CD4-positive, CD25-positive, alpha-beta regulatory T cell (primary cell): Measurements from ENCODE around the gene EPN3. TPM values are rescaled to one million over a fixed set of nuclear protein-coding genes. Genes with fewer than 3 reads are reported as not detected.

ENCODE experiments used
- ATAC-seq, 2 donors: fragments of 150-1000 bp; cut with Tn5 transposase; one replicate each; pipeline ENCODE4 v1.10.0; 2021; ENCODE audit warnings: low read depth in 2 of 2, moderate number of reproducible peaks in 2 of 2, moderate library complexity in 1 of 2
- DNase-seq, 3 donors: peaks; one replicate each; pipeline versions ENCODE4 v3.0.0 to v3.0.0-alpha.2; 2012 to 2022; ENCODE audit warnings: mixed read lengths in 1 of 3
- H3K27ac ChIP-seq: one replicate; pipeline ENCODE4 v1.7.0; 2013; ENCODE audit warnings: mild to moderate bottlenecking, low read length; ENCODE audit not compliant: insufficient read depth, poor library complexity, severe bottlenecking
- H3K27me3 ChIP-seq: one replicate; pipeline ENCODE4 v1.7.0; 2013; ENCODE audit warnings: low read length; ENCODE audit not compliant: control insufficient read depth, insufficient read depth
- H3K36me3 ChIP-seq: one replicate; pipeline ENCODE4 v1.7.0; 2013; ENCODE audit warnings: mild to moderate bottlenecking, low read length, moderate library complexity; ENCODE audit not compliant: control insufficient read depth, insufficient read depth
- H3K4me1 ChIP-seq: 2 replicates; pipeline ENCODE4 v1.7.0; 2013; ENCODE audit warnings: mild to moderate bottlenecking, low read length; ENCODE audit not compliant: insufficient read depth, control insufficient read depth, poor library complexity, severe bottlenecking
- H3K4me3 ChIP-seq: one replicate; pipeline ENCODE4 v1.7.0; 2013; ENCODE audit warnings: low read depth, mild to moderate bottlenecking, low read length, moderate library complexity
- H3K9me3 ChIP-seq, 2 experiments: 1 replicate in 1 of 2; 2 replicates in 1 of 2; pipeline ENCODE4 v1.7.0; 2013; ENCODE audit warnings: low read length in 2 of 2, mild to moderate bottlenecking in 1 of 2, moderate library complexity in 1 of 2; ENCODE audit not compliant: control insufficient read depth in 2 of 2
- H3K27ac Mint-ChIP-seq, 3 donors: one replicate each; pipeline ENCODE4 v1.8.0; 2020 to 2022; ENCODE audit warnings: mild to moderate bottlenecking in 3 of 3, mixed read lengths in 3 of 3, moderate library complexity in 2 of 3
- H3K27me3 Mint-ChIP-seq: one replicate; pipeline ENCODE4 v1.8.0; 2022; ENCODE audit warnings: mild to moderate bottlenecking, mixed read lengths
- H3K36me3 Mint-ChIP-seq: one replicate; pipeline ENCODE4 v1.8.0; 2020; ENCODE audit warnings: mixed read lengths
- H3K4me1 Mint-ChIP-seq, 4 donors: one replicate each; pipeline ENCODE4 v1.8.0; 2020 to 2022; ENCODE audit warnings: mixed read lengths in 4 of 4, mild to moderate bottlenecking in 1 of 4
- H3K4me3 Mint-ChIP-seq, 4 donors: one replicate each; pipeline ENCODE4 v1.8.0; 2020 to 2022; ENCODE audit warnings: mild to moderate bottlenecking in 4 of 4, mixed read lengths in 4 of 4, moderate library complexity in 3 of 4
- H3K9me3 Mint-ChIP-seq, 7 donors: one replicate each; pipeline ENCODE4 v1.8.0; 2020 to 2022; ENCODE audit warnings: mixed read lengths in 7 of 7, mild to moderate bottlenecking in 3 of 7, moderate library complexity in 2 of 7
- polyA plus RNA-seq, 4 donors: library from polyadenylated mRNA; unstranded; fragments of 300-500 nt; fragmentation: Illumina TruSeq; gene quantifications; one replicate each; pipeline ENCODE4 v1.2.3, GENCODE V29; 2021
- total RNA-seq: library from RNA; stranded (reverse); gene quantifications from one replicate; pipeline ENCODE4 v1.2.3, GENCODE V29; 2022

EPN3 gene
- total and polyA plus RNA-seq, 5 donors from 2014 or later, result not detected

DNA sequence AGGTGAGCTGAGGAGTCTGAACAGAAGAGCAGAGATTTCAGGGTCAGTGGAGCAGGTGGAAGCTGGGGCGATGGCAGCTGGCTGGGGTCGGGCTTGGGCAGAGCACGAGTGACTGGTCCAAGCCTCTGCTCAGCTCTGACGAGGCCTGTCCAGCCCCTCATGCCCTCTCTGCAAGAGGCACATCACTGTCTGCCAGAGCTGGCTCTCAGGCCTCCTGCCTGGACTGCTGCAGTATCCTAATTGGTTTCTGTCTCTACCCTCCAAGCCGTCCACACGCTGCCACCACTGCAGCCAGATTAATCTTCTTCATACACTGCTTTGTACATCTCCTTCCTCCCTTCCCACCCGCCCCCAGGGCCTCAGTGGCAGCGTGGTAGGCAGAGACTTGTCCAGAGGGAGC is 53.4 kb downstream of the EPN3 start:
- Histone ChIP-seq H3K36me3 (no peaks in the 10 kb centered on the region), H3K27ac (no peak overlapping the region), H3K9me3 (no peaks in the 10 kb centered on the region), H3K27me3 (no peaks in the 10 kb centered on the region), H3K4me3 (no peak overlapping the region), H3K4me1 (no peaks in the 10 kb centered on the region)
- Mint-ChIP-seq H3K9me3 (no peaks in the 10 kb centered on the region), H3K4me3 (no peak overlapping the region), H3K27me3 (no peaks in the 10 kb centered on the region), H3K4me1 (no peaks in the 10 kb centered on the region), H3K36me3 (no peaks in the 10 kb centered on the region), H3K27ac (no peak overlapping the region)
- ATAC-seq (no peak), DNase-seq (no peak)

- ATAC-seq (no peak), DNase-seq (no peak)
- H3K36me3 Mint-ChIP-seq, result no peaks in the 10 kb centered on the region
- Histone ChIP-seq H3K9me3 (no peaks in the 10 kb centered on the region), H3K36me3 (no peaks in the 10 kb centered on the region), H3K4me3 (no peak overlapping the region), H3K27ac (no peak overlapping the region), H3K4me1 (no peaks in the 10 kb centered on the region), H3K27me3 (no peaks in the 10 kb centered on the region)
- H3K27ac Mint-ChIP-seq, result no peak overlapping the region
- no peaks in the 10 kb centered on the region for H3K9me3 Mint-ChIP-seq
- no peaks in the 10 kb centered on the region for H3K27me3 Mint-ChIP-seq
- no peak overlapping the region for H3K4me3 Mint-ChIP-seq
- no peaks in the 10 kb centered on the region for H3K4me1 Mint-ChIP-seq
Measured at GRCh38 chr17:50586421-50587247, 54.1 kb downstream of the EPN3 start.

DNA sequence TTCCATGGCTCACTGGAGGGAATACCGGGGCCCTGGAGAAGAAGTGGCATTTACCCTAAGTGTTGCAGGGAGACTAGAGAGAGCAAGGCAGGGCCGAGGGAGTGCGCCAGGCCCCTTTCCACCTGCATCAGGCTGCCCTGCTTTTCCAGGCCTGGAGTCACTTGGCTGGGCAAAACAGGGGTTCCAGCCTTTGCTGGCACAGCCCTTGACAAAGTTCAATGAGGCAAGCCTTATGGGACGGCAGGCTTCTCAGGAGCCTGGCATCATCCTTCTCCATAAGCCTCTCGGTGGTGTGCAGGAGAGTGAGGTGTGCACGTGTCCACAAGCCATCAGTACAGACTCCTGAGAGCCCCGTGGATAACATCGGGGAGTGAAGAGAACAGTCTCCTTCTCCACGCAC is 55.0 kb downstream of the EPN3 start:
- H3K9me3 ChIP-seq, result no peaks in the 10 kb centered on the region
- Mint-ChIP-seq H3K9me3 (no peaks in the 10 kb centered on the region), H3K4me1 (no peaks in the 10 kb centered on the region), H3K4me3 (no peak overlapping the region), H3K27me3 (no peaks in the 10 kb centered on the region), H3K36me3 (no peaks in the 10 kb centered on the region), H3K27ac (no peak overlapping the region)
- H3K36me3 ChIP-seq, result no peaks in the 10 kb centered on the region
- H3K4me1 ChIP-seq, result no peaks in the 10 kb centered on the region
- H3K27me3 ChIP-seq, result no peaks in the 10 kb centered on the region
- ATAC-seq, result no peak
- no peak overlapping the region for H3K27ac ChIP-seq
- no peak overlapping the region for H3K4me3 ChIP-seq
- DNase-seq, result no peak

DNA sequence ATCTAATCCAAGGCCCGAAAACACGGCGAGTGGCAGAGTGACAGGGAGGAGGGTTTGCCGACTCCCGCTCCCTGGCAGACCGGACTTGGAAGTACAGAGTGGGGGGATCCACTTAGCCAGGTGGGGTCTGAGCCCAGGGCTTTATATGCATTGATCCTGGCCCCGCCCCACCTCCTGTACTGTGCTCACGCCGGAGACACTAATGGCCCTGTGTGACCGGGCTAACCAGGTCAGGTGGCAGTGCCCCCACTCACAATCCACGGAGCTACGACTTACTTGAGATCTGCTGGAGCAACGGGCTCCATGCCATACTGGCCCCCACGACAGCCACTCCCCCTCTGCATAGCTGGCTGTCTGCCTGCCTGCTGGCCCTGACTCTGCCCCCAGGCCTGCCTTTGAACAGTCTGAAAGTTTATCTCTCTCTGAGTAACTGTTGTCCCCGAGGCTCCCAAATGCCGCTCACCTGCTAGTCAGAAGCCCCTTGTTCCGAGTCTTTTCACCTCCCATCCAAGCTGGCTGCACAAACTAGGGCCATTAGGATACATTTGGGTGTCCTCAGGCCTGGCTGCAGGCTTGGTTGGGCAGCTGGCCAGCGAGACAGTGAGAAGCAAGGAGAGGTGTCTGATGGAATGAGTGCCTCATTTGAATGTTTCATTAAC is 56.0 kb downstream of the EPN3 start:
- no peak overlapping the region for H3K27ac Mint-ChIP-seq

DNA sequence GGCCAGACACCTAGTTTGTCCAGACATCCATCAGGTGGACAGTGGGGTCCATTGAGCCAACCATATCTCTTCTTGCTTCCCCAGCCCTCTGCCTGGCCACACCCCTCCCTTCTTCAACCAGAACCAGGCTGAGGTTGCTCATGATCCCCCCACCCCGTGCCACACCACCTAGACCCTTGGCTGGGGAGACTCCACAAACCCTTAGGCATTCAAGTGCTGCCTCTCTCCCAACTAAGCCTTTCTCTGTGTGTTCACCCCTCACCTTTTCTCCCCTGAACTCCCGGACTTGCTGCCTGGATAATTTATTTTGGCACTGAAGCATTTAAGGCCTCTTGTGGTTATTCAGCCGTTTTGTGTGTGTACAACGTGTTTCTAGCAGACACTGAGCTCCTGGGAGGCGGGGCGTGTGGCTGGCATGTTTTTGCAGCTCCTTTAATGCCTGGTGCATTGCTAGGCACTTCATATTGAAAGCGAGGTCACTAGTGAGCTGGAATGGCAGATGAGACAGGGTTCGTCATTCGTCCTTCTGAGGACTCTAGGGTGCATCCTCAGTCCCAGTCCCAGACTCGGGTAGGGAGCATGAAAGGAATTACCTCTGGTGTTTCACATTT is 56.7 kb downstream of the EPN3 start:
- H3K27me3 Mint-ChIP-seq, result no peaks in the 10 kb centered on the region
- no peak for DNase-seq

More for the DNA sequence above, 56.0 kb downstream of the EPN3 start:
- no peaks in the 10 kb centered on the region for H3K4me1 Mint-ChIP-seq
- no peak overlapping the region for H3K4me3 Mint-ChIP-seq
- Histone ChIP-seq H3K9me3 (no peaks in the 10 kb centered on the region), H3K36me3 (no peaks in the 10 kb centered on the region), H3K27me3 (no peaks in the 10 kb centered on the region), H3K4me3 (no peak overlapping the region), H3K4me1 (no peaks in the 10 kb centered on the region), H3K27ac (no peak overlapping the region)
- no peaks in the 10 kb centered on the region for H3K27me3 Mint-ChIP-seq
- no peaks in the 10 kb centered on the region for H3K9me3 Mint-ChIP-seq
- no peaks in the 10 kb centered on the region for H3K36me3 Mint-ChIP-seq
- ATAC-seq, result no peak
- no peak for DNase-seq

GRCh38 chr17:50590946-50591737 is 58.6 kb downstream of the EPN3 start:
- no peaks in the 10 kb centered on the region for H3K4me1 Mint-ChIP-seq
- H3K27me3 ChIP-seq, result no peaks in the 10 kb centered on the region
- no peaks in the 10 kb centered on the region for H3K27me3 Mint-ChIP-seq
- H3K9me3 ChIP-seq, result no peaks in the 10 kb centered on the region
- no peak for ATAC-seq
- no peak for DNase-seq
- no peaks in the 10 kb centered on the region for H3K9me3 Mint-ChIP-seq
- H3K36me3 ChIP-seq, result no peaks in the 10 kb centered on the region
- H3K27ac Mint-ChIP-seq, result no peak overlapping the region
- no peak overlapping the region for H3K27ac ChIP-seq
- no peaks in the 10 kb centered on the region for H3K36me3 Mint-ChIP-seq
- H3K4me3 ChIP-seq, result no peak overlapping the region
- H3K4me3 Mint-ChIP-seq, result no peak overlapping the region
- no peaks in the 10 kb centered on the region for H3K4me1 ChIP-seq

More for the DNA sequence above, 56.7 kb downstream of the EPN3 start:
- Mint-ChIP-seq H3K4me3 (no peak overlapping the region), H3K9me3 (no peaks in the 10 kb centered on the region), H3K4me1 (no peaks in the 10 kb centered on the region), H3K27ac (no peak overlapping the region), H3K36me3 (no peaks in the 10 kb centered on the region)
- no peak for ATAC-seq
- no peaks in the 10 kb centered on the region for H3K9me3 ChIP-seq
- H3K27me3 ChIP-seq, result no peaks in the 10 kb centered on the region
- H3K36me3 ChIP-seq, result no peaks in the 10 kb centered on the region
- H3K4me3 ChIP-seq, result no peak overlapping the region
- H3K4me1 ChIP-seq, result no peaks in the 10 kb centered on the region
- no peak overlapping the region for H3K27ac ChIP-seq

GRCh38 chr17:50593321-50593720 is 60.8 kb downstream of the EPN3 start:
- Mint-ChIP-seq H3K27ac (no peak overlapping the region), H3K4me3 (no peak overlapping the region), H3K36me3 (no peaks in the 10 kb centered on the region), H3K27me3 (no peaks in the 10 kb centered on the region), H3K9me3 (no peaks in the 10 kb centered on the region), H3K4me1 (no peaks in the 10 kb centered on the region)
- ATAC-seq (no peak), DNase-seq (no peak)
- no peak overlapping the region for H3K4me3 ChIP-seq
- no peaks in the 10 kb centered on the region for H3K27me3 ChIP-seq
- H3K4me1 ChIP-seq, result no peaks in the 10 kb centered on the region
- no peak overlapping the region for H3K27ac ChIP-seq
- no peaks in the 10 kb centered on the region for H3K36me3 ChIP-seq
- no peaks in the 10 kb centered on the region for H3K9me3 ChIP-seq
